Pons (tissue), 1 donor: ENCODE results near the gene SMURF2.
"Not testable (repeated sequence)": the region's sequence is repeated elsewhere in the genome, so short reads cannot be mapped to it uniquely, and the experiment has no call there.

ENCODE experiments used
- DNase-seq: peaks from one replicate; pipeline ENCODE4 v3.0.0-alpha.2; 2016; ENCODE audit warnings: low spot score

The SMURF2 gene

GRCh38 chr17:64661976-64662773 lies at the start of gene SMURF2:
SMURF2 (minus strand) TSS chr17:64662307; CDS start chr17:64661880, 427 bp downstream.
- DNase-seq: peak; percentile 52

GRCh38 chr17:64709481-64709880 lies 47.4 kb upstream of the SMURF2 start:
- no peak for DNase-seq

- DNase-seq: peak; percentile 57
Measured at GRCh38 chr17:64707050-64707591, 45.0 kb upstream of the SMURF2 start.

- peak; percentile 24 for DNase-seq
Measured at GRCh38 chr17:64706224-64707049, 44.3 kb upstream of the SMURF2 start.

- DNase-seq: no peak
Measured at GRCh38 chr17:64702815-64703214, 40.7 kb upstream of the SMURF2 start.

- no peak for DNase-seq
Measured at GRCh38 chr17:64698725-64699124, 36.6 kb upstream of the SMURF2 start.

- DNase-seq: peak; percentile 26
Measured at GRCh38 chr17:64694207-64694606, 32.1 kb upstream of the SMURF2 start.

- no peak for DNase-seq
Measured at GRCh38 chr17:64692187-64692586, 30.1 kb upstream of the SMURF2 start.

- DNase-seq: no peak
Measured at GRCh38 chr17:64689106-64689505, 27.0 kb upstream of the SMURF2 start.

GRCh38 chr17:64688481-64688880 lies 26.4 kb upstream of the SMURF2 start:
- DNase-seq: no peak

- DNase-seq: no peak
Measured at GRCh38 chr17:64687961-64688360, 25.9 kb upstream of the SMURF2 start.

GRCh38 chr17:64687376-64687775 lies 25.3 kb upstream of the SMURF2 start:
- no peak for DNase-seq

GRCh38 chr17:64686705-64687104 lies 24.6 kb upstream of the SMURF2 start:
- no peak for DNase-seq

GRCh38 chr17:64685705-64686104 lies 23.6 kb upstream of the SMURF2 start:
- DNase-seq: no peak

- no peak for DNase-seq
Measured at GRCh38 chr17:64683796-64684195, 21.7 kb upstream of the SMURF2 start.

- no peak for DNase-seq
Measured at GRCh38 chr17:64682261-64683181, 20.4 kb upstream of the SMURF2 start.

GRCh38 chr17:64679710-64680216 lies 17.7 kb upstream of the SMURF2 start:
- no peak for DNase-seq

GRCh38 chr17:64676763-64677162 lies 14.7 kb upstream of the SMURF2 start:
- DNase-seq: no peak

- not testable (repeated sequence) for DNase-seq
Measured at GRCh38 chr17:64670843-64671590, 8.9 kb upstream of the SMURF2 start.

- not testable (repeated sequence) for DNase-seq
Measured at GRCh38 chr17:64667807-64668721, 6.0 kb upstream of the SMURF2 start.
